Stimulated activated memory B cell treated with anti-CD40 and anti-IgM and Interleukin-4, amounts not matched to agents 10 μg/mL and 1 μg/mL and 100 μg/mL, for 72 hours (primary cell): ENCODE data around the gene ARMC3.

Source experiments
- ATAC-seq: fragments of 150-1000 bp; cut with Tn5 transposase; 2 replicates; pipeline ENCODE4 v1.10.0; 2021
- H3K27ac Mint-ChIP-seq: one replicate; pipeline ENCODE4 v1.8.0; 2022; ENCODE audit warnings: mild to moderate bottlenecking, mixed read lengths
- H3K27me3 Mint-ChIP-seq: one replicate; pipeline ENCODE4 v1.8.0; 2022; ENCODE audit warnings: mixed read lengths
- H3K36me3 Mint-ChIP-seq: one replicate; pipeline ENCODE4 v1.8.0; 2022; ENCODE audit warnings: mixed read lengths
- H3K4me1 Mint-ChIP-seq: one replicate; pipeline ENCODE4 v1.8.0; 2022; ENCODE audit warnings: mixed read lengths
- H3K4me3 Mint-ChIP-seq: one replicate; pipeline ENCODE4 v1.8.0; 2022; ENCODE audit warnings: mild to moderate bottlenecking, moderate library complexity, mixed read lengths
- H3K9me3 Mint-ChIP-seq: one replicate; pipeline ENCODE4 v1.8.0; 2022; ENCODE audit warnings: mixed read lengths

The ARMC3 gene

DNA sequence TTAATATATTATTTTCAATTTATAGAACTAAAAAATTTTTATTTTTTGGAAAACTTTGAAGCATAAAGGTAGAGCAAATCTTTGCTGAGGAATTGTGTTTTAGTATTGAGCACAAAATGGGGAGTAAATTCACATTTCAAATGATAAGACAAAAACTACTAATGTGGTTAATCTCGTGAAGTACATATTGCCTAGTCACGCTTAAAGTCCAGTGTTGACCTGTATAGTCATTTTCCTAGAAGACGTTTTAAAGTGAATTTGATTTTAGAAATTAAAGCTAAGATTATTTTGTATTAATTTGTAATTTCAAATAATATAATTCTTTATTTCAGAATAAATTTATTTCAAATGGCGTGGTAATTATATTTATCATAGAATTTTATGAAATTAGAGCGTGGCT lies 110.3 kb downstream of the ARMC3 start:
- Mint-ChIP-seq H3K36me3 (no peaks in the 10 kb centered on the region), H3K4me3 (no peak overlapping the region), H3K9me3 (peaks cover 5% of the 10 kb centered on the region), H3K4me1 (no peaks in the 10 kb centered on the region), H3K27ac (no peak overlapping the region), H3K27me3 (peaks cover 9% of the 10 kb centered on the region)
- ATAC-seq: no peak

DNA sequence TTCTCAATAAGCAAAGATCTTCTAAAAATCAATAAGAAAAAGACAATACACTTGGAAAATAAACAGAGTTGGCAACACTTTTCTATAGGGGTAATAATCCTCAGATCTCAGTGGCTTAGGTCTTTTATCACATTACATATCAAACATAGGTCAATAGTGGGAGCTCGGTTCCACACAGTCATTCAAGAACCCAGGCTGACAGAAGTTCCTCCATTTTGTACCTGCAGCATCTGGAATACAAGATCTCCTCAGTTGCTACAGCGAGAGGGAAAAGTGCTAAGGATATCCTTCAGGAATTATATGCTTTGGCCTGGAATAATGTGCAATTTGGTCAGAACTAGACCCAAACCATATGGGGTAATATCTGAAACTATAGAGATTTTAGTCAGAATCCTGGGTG lies 112.1 kb downstream of the ARMC3 start:
- Mint-ChIP-seq H3K4me3 (no peak overlapping the region), H3K4me1 (no peaks in the 10 kb centered on the region), H3K36me3 (no peaks in the 10 kb centered on the region), H3K27me3 (no peaks in the 10 kb centered on the region), H3K27ac (no peak overlapping the region), H3K9me3 (peaks cover 5% of the 10 kb centered on the region)
- ATAC-seq: no peak

DNA sequence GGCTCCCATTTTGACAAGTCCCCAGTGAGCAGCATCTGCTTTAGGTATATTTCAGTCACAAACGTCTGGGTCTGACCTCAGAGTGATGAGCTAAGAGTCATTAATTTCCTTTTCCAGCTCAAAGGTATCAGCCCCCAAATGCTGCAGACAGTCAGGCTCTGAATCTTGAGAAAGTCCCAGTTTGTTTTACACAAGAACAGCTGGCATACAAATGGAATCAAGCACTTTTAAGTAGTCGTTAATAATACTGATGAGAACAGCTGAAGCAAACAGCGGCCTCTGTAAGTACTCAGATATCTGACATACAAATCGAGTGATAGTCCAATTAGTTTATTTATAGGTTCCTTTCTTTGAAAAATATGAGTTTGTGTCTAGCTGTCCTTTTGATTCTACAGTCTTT lies 118.2 kb downstream of the ARMC3 start:
- Mint-ChIP-seq H3K27ac (no peak overlapping the region), H3K4me1 (no peaks in the 10 kb centered on the region), H3K4me3 (no peak overlapping the region), H3K9me3 (no peaks in the 10 kb centered on the region), H3K36me3 (no peaks in the 10 kb centered on the region), H3K27me3 (peaks cover 22% of the 10 kb centered on the region)
- no peak for ATAC-seq

DNA sequence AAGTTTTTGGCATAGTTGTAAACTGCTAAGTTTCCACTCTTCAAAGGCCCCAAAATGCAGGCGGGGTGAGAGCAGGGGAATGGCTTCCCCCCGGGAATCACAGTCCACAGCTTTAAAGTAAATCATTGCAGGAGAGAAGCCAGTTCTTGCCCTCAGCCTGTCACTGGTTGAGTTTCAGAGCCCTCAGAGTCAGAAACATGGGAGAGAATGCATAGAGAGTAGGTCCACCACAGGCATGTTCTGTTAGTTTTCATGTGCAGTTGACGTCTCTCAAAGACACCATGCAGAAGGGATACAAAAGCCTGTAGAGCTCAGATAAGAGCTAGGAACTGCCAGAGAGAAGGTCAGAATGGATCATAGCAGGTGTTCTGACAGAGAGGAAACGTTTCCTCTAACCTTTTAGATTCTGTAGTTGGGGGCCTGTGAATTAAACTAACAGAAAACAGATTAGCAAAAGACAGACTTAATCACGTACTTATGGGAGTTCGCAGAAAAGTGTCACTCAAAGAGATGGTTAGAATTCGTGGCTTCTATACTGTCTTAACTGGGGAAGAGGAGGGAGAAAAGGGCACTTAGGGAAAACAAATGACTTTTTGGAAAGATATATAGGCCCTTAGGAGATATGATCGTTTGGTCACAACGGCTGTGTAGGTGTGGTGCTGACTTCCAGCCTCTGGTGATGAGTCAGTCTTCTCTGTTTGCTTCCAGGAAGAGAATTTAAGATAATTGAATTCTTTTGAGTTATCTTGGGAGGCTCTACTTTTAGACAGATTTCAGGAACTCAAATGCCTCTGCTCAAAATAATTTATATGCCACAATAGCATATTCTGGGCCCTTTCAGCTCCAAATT lies 119.6 kb downstream of the ARMC3 start:
- H3K9me3 Mint-ChIP-seq: no peaks in the 10 kb centered on the region
- peaks cover 22% of the 10 kb centered on the region for H3K27me3 Mint-ChIP-seq
- no peak overlapping the region for H3K27ac Mint-ChIP-seq
- no peaks in the 10 kb centered on the region for H3K36me3 Mint-ChIP-seq
- H3K4me3 Mint-ChIP-seq: no peak overlapping the region
- no peak for ATAC-seq
- no peaks in the 10 kb centered on the region for H3K4me1 Mint-ChIP-seq

DNA sequence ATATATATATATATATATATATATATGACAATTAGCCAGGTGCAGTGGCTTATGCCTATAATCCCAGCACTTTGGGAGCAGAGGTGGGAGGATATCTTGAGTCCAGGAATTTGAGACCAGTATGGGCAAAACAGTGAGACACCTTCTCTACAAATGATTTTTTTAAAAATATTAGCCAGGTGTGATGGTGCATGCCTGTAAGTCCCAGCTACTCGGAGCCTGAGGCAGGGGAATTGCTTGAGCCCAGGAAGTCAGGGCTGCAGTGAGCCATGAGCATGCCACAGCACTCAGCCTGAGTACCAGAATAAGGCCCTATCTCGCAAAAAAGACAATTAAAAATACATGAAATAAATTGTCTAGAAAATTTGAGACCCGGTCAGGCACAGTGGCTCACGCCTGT lies 120.3 kb downstream of the ARMC3 start:
- Mint-ChIP-seq H3K9me3 (no peaks in the 10 kb centered on the region), H3K36me3 (no peaks in the 10 kb centered on the region), H3K27ac (no peak overlapping the region)

DNA sequence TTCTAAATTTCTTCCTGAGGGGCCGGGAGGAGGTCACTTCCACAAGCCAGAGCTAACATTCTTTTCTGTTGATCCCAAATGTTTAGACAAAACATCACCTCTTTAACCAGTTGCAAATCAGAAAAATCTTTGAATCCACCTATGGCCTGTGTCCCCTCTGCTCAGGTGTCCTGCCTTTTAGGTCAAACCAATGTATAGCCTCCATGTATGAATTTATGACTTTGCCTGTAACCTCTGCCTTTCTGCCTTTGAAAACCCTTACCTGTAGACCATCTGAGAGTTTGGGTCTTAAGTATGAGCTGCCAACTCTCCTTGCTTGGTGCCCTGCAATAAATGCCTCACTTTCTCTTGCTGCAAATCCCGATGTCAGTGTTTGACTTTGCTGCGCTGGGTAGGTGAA lies 123.4 kb downstream of the ARMC3 start:
- H3K9me3 Mint-ChIP-seq: no peaks in the 10 kb centered on the region
- H3K4me3 Mint-ChIP-seq: no peak overlapping the region
- ATAC-seq: no peak
- H3K4me1 Mint-ChIP-seq: no peaks in the 10 kb centered on the region
- no peaks in the 10 kb centered on the region for H3K36me3 Mint-ChIP-seq
- H3K27ac Mint-ChIP-seq: no peak overlapping the region
- H3K27me3 Mint-ChIP-seq: peaks cover 29% of the 10 kb centered on the region

More for the DNA sequence above, 120.3 kb downstream of the ARMC3 start:
- Mint-ChIP-seq H3K27me3 (peaks cover 22% of the 10 kb centered on the region), H3K4me3 (no peak overlapping the region), H3K4me1 (no peaks in the 10 kb centered on the region)
- ATAC-seq: no peak

DNA sequence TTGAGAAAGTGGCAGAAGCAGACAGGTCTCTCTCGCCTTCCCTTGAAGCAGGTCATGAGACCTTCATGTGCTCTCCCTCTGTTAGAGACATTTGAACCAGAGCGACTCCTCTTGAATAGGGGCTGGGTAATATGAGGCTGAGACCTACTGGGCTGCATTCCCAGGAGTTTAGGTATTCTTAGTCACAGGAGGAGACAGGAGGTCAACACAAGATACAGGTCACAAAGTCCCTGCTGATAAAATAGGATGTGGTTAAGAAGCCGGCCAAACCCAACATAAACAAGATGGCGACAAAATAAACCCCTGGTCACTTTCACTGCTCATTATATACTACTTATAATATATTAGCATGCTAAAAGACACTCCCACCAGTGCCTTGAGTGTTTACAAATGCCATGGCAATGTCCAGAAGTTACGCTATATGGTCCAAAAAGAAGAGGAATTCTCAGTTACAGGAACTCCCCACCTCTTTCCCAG lies 124.0 kb downstream of the ARMC3 start:
- no peak for ATAC-seq
- Mint-ChIP-seq H3K4me1 (no peaks in the 10 kb centered on the region), H3K27me3 (peaks cover 31% of the 10 kb centered on the region), H3K36me3 (no peaks in the 10 kb centered on the region), H3K9me3 (no peaks in the 10 kb centered on the region), H3K27ac (no peak overlapping the region), H3K4me3 (no peak overlapping the region)

DNA sequence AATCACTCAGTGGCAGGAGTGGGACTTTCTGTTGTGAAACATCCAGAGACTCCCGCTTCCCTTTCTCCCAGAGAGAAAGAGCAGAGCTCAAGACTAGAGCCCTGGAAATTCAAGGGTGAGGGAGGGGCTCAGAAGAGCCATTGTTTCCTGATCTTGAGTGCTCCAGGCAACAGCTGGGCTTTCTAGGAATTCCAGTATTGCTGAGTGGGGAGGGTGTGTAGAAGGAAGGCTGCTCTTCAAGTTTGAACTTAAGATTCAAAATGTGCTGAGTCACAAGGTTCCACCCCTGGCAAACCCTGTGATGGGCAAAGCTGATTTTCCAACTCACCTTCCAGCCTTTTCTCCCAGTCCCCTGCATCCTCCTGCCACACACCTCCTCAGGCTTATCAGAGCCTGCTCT lies 125.2 kb downstream of the ARMC3 start:
- Mint-ChIP-seq H3K4me1 (no peaks in the 10 kb centered on the region), H3K36me3 (no peaks in the 10 kb centered on the region), H3K9me3 (no peaks in the 10 kb centered on the region), H3K4me3 (no peak overlapping the region), H3K27me3 (peaks cover 25% of the 10 kb centered on the region), H3K27ac (no peak overlapping the region)
- no peak for ATAC-seq

DNA sequence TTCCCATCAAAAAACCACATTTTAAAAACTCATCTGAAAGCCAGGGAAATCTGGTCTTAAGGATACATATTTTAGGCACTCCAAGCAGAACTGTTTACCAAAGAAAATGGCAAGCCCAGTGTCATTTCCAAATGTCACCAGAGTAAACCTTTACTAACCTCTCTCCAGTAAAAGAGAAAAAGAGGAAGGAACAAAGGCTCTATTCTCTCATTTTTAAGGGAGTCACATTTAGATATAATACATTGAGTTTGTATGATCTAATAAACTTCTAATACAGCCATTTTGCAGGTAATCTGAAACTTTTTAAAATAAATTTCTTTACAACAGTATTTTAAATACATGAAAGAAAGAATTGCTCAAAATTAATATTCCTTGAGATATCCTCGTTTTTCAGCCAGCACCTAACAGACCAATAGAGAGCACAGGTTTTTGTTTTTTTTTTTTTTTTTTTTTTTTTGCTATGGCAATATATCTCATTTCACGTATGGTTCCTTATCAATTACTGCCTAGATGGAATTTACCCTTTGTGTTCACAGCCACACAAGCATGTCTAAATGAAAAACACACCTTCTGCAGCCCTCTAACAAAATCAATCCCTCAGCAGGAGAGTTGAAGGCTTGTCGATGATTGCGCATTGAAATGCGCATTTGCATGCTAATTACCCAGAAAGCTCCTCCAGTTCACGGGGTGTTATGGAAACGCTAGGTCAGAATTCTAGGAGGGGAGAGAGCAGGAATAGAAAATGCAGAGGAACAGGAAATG lies 127.8 kb downstream of the ARMC3 start:
- Mint-ChIP-seq H3K27ac (no peak overlapping the region), H3K36me3 (no peaks in the 10 kb centered on the region), H3K9me3 (peaks cover 6% of the 10 kb centered on the region), H3K4me3 (no peak overlapping the region), H3K27me3 (peaks cover 19% of the 10 kb centered on the region), H3K4me1 (no peaks in the 10 kb centered on the region)
- ATAC-seq: no peak

DNA sequence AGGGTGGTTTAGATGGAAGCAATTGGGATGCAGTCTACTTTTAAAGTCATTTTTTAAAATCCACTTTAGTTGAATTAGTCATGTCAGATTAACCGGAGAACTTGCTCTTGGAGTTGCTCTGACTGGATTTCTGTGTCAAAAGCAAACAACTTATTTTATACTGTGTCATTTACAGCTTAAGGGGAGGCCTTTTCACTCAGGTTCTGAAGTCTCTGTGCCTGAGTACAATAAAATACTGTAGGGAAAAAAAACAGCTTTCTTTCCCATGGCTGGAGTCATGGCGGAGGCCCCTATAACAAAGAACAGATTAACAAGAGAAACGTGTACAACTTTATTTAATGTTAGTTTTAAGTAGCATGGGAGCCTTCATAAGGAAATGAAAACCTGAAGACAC lies 128.3 kb downstream of the ARMC3 start:
- H3K36me3 Mint-ChIP-seq: no peaks in the 10 kb centered on the region
- ATAC-seq: no peak
- no peak overlapping the region for H3K27ac Mint-ChIP-seq
- H3K27me3 Mint-ChIP-seq: peaks cover 19% of the 10 kb centered on the region
- no peak overlapping the region for H3K4me3 Mint-ChIP-seq
- H3K4me1 Mint-ChIP-seq: no peaks in the 10 kb centered on the region
- H3K9me3 Mint-ChIP-seq: peaks cover 6% of the 10 kb centered on the region

DNA sequence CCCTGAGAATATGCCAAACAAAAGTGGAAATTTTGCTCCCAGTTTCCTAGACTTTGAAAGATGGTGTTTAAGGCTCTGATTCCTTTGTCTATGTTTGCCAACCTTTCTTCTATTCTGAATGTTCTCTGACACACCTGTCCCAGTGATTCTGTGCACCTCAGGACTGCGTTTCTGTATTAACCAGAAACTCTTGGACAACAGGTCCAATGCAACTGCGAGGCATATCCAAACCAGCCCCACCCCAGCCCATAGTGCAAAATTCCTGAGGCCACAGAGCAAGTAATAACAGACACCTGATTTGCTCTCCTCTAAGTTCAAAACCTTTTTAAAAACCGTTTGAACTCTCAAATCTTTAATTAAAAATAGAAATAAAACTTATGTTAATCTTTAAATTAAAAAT lies 130.5 kb downstream of the ARMC3 start:
- Mint-ChIP-seq H3K36me3 (no peaks in the 10 kb centered on the region), H3K4me1 (no peaks in the 10 kb centered on the region), H3K9me3 (peaks cover 6% of the 10 kb centered on the region)

DNA sequence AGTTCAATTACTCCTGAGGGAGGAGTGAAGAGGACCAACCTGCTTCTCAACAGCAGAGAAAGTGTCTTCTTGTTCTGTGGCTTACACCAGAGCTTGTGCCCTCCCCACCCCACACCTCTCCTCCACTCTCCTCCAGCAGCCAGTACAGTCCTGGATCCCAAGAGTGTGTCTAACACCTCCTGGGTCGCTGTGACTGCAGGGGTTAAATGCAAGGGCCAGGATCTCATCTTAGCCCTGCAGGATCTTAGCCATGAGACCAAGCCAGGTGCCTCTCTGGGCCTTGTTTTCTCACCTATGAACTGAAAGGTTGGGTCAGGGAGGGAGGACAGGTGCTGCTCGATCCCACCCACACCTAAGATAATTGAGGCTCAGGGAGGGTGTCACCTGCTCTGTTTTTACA lies 133.1 kb downstream of the ARMC3 start:
- Mint-ChIP-seq H3K27me3 (peaks cover 23% of the 10 kb centered on the region), H3K9me3 (peaks cover 6% of the 10 kb centered on the region), H3K4me3 (no peak overlapping the region), H3K4me1 (no peaks in the 10 kb centered on the region), H3K36me3 (no peaks in the 10 kb centered on the region), H3K27ac (no peak overlapping the region)
- ATAC-seq: no peak

More for the DNA sequence above, 130.5 kb downstream of the ARMC3 start:
- Mint-ChIP-seq H3K4me3 (no peak overlapping the region), H3K27ac (no peak overlapping the region), H3K27me3 (peaks cover 21% of the 10 kb centered on the region)
- no peak for ATAC-seq

DNA sequence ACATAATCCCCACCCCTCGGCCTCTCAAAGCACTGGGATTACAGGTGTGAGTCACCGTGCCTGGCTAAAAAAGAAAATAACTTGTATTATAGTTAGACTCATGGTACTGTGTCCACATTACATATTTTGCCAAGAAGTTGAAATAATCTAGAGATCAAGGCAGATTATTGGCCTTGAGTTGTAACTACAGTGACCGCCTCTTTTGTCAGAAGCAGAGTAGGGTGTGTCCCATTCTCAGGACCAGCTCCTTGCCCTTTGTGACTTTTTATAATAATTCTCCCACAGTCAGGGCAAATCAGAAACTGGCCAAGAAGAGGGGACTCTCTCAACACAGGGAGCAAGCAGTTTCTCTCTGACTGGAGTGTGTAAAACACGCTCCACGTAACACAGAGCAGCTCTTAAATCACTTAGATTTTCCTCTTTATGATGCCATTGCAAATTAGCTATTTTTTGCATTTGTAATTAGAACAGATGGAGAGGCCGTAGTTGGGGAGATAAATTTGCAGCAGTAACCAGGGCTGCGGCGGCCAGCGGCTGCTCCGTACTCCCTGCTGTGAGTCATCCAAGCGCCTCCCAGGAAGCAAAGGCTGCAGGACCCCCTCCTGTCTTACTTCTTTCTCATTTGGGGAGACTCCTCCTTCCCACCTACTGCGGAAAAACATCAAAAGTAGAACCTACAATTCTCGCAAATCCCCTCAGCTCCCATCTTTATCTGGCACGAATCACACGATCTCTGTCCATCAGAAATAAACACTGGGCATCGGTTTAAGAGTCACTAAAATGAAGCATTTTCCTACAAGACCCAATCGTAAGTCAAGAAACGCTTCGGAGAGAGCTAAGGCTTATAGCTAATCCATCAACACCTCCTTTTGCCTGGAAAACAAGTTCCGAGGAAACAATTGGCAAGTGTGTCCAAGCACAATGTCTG lies 135.5 kb downstream of the ARMC3 start:
- Mint-ChIP-seq H3K9me3 (peaks cover 6% of the 10 kb centered on the region), H3K4me3 (no peak overlapping the region), H3K27ac (no peak overlapping the region), H3K36me3 (no peaks in the 10 kb centered on the region), H3K27me3 (peaks cover 24% of the 10 kb centered on the region), H3K4me1 (peaks cover 6% of the 10 kb centered on the region)
- ATAC-seq: no peak

DNA sequence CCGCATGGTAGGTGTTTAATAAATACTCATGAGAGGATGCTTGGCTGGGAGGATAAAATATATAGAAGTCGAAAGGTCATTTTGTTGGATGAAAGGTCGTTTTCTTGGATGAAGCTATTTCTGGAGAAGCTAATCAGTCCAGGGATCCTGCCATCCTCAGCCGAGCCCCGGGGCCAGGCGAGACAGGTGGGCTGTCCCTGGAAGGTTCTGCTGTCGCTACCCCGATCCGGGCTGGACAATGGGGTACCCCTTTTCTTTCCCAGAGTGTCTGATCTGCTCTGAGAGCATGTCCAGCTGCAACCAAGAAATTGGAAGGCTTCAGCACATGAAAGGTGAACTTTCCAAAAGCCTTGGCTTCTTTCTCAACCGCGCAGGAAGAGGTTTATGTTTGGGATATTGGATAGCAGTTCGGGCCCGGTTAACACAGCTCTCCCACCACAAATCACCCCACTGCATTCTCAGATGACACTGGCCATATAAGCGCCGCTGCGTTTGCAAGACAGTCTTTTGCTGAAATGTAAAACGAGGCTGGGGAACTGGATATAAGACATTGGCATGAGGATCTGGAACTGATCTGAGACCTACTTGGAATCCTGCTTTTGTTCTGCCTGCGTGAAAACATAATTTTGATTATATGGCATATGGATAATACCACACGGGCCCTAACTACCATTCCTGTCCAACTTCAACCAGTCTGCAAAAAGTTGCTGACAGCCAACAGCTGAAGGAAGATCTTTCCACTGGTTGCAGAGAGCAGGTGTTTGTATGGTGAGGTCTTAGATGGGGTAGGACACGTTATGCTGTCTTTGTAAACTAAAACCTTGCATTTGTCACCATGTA lies 136.3 kb downstream of the ARMC3 start:
- peaks cover 9% of the 10 kb centered on the region for H3K4me1 Mint-ChIP-seq
- no peaks in the 10 kb centered on the region for H3K9me3 Mint-ChIP-seq
- no peak for ATAC-seq
- H3K27me3 Mint-ChIP-seq: peaks cover 21% of the 10 kb centered on the region
- no peak overlapping the region for H3K4me3 Mint-ChIP-seq
- no peak overlapping the region for H3K27ac Mint-ChIP-seq
- H3K36me3 Mint-ChIP-seq: no peaks in the 10 kb centered on the region
